Spleen (tissue), 7 donors: Measurements from ENCODE around the gene TLCD3B.

Source experiments
- CTCF ChIP-seq, 11 experiments: fragments of 200-600 bp in 7 of 11; fragments of 450-650 bp in 4 of 11; sonication (generic) in 4 of 11; IDR thresholded peaks in 8 of 11; conservative IDR thresholded peaks in 3 of 11; 1 replicate in 7 of 11; 2 replicates in 4 of 11; pipeline versions ENCODE4 v1.4.0 to v1.8.0; 2016 to 2021; ENCODE audit warnings: antibody characterized with exemption in 11 of 11, inconsistent platforms in 4 of 11, mild to moderate bottlenecking in 1 of 11
- POLR2A ChIP-seq, 3 donors: fragments of 450-650 bp; IDR thresholded peaks; one replicate each; pipeline ENCODE4 v1.5.1; 2017; ENCODE audit warnings: antibody characterized with exemption in 3 of 3, mild to moderate bottlenecking in 1 of 3
- POLR2AphosphoS5 ChIP-seq, 3 donors: sonication (generic); formaldehyde crosslinking; IDR thresholded peaks; one replicate each; pipeline ENCODE4 v1.5.1; 2017; ENCODE audit warnings: antibody characterized with exemption in 3 of 3
- donor health status: DM: no; HTN: no; CAD: no; lungs with moderate emphysema.
- donor health status: DM: no; HTN: no; CAD: no.
- donor health status: DM: no; HTN: no; CAD: no.

DNA sequence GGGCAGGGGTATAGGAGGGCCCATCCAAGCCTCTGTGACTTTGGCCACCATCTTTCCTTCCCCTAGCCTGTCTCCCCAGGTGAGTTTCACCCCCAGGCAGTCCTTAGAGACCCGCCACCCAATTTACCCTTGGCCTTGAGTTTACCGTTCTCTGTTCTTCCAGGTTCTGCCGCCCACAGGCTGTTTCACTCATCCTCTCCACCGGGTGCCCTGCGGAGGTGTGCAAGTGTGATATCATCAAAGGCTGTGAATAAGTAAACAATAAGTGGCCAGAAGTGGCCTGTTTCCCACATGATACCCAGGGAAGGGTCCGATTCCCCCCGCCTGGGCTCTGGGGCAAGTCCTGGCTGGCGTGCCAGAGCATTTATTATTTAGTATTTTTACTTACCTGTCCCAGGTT is 15.1 kb upstream of the TLCD3B start:
- no peak for TF ChIP-seq CTCF (IDR thresholded peaks at IDR 0.05 in 8 of 11, conservative IDR thresholded peaks at IDR 0.05 in 3 of 11)
- TF ChIP-seq POLR2AphosphoS5 (IDR thresholded peaks at IDR 0.05), result no peak
- no peak for TF ChIP-seq POLR2A (IDR thresholded peaks at IDR 0.05)
